GM23338 (cell line): ENCODE measurements around the gene ZIC2. TPM values are rescaled to one million over a fixed set of nuclear protein-coding genes. Genes with fewer than 3 reads are reported as not detected.
A peak's percentile ranks its signal among the peaks of the same experiment; 100 is the strongest.

Experiments used
- ATAC-seq: fragments of 200-7000 bp; cut with Tn5 transposase; 3 replicates; pipeline ENCODE4 v1.9.1; 2020
- DNase-seq: peaks from one replicate; pipeline ENCODE4 v3.0.0-alpha.2; 2015; ENCODE audit warnings: low spot score
- H2AFZ ChIP-seq: fragments of 200-600 bp; sonication (generic); 2 replicates; pipeline ENCODE4 v1.8.0; 2016; ENCODE audit warnings: antibody characterized with exemption, mild to moderate bottlenecking, moderate library complexity
- H3F3A ChIP-seq: fragments of 200-600 bp; sonication (generic); replicated peaks from 2 replicates; pipeline ENCODE4 v1.8.0; 2017; ENCODE audit warnings: antibody characterized with exemption, mixed run types, low read depth
- H3K27ac ChIP-seq: fragments of 200-600 bp; sonication (generic); 2 replicates; pipeline ENCODE4 v1.6.1; 2016; ENCODE audit warnings: low read depth
- H3K27me3 ChIP-seq: fragments of 200-600 bp; sonication (generic); 2 replicates; pipeline ENCODE4 v1.8.0; 2016; ENCODE audit warnings: mild to moderate bottlenecking, mixed run types, moderate library complexity; ENCODE audit not compliant: insufficient read depth
- H3K36me3 ChIP-seq: fragments of 200-600 bp; sonication (generic); 2 replicates; pipeline ENCODE4 v1.8.0; 2016; ENCODE audit warnings: mild to moderate bottlenecking; ENCODE audit not compliant: insufficient read depth
- H3K4me1 ChIP-seq: fragments of 200-600 bp; sonication (generic); 2 replicates; pipeline ENCODE4 v1.8.0; 2016; ENCODE audit warnings: mild to moderate bottlenecking, moderate library complexity; ENCODE audit not compliant: insufficient read depth
- H3K4me2 ChIP-seq: fragments of 200-600 bp; sonication (generic); 2 replicates; pipeline ENCODE4 v1.7.1; 2017; ENCODE audit warnings: mixed run types
- H3K4me3 ChIP-seq: fragments of 200-600 bp; sonication (generic); 2 replicates; pipeline ENCODE4 v1.6.1; 2016; ENCODE audit warnings: mixed run types
- H3K79me2 ChIP-seq: fragments of 200-600 bp; sonication (generic); replicated peaks from 2 replicates; pipeline ENCODE4 v1.8.0; 2017; ENCODE audit warnings: mild to moderate bottlenecking; ENCODE audit not compliant: insufficient read depth
- H3K9me2 ChIP-seq: fragments of 200-600 bp; sonication (generic); 2 replicates; pipeline ENCODE4 v1.8.0; 2017; ENCODE audit not compliant: insufficient read depth
- H4K20me1 ChIP-seq: fragments of 200-600 bp; sonication (generic); replicated peaks from 2 replicates; pipeline ENCODE4 v1.8.0; 2017; ENCODE audit warnings: mild to moderate bottlenecking; ENCODE audit not compliant: insufficient read depth
- H3K27ac Mint-ChIP-seq: 2 replicates; pipeline ENCODE4 v1.8.0; 2020; ENCODE audit warnings: inconsistent platforms, mild to moderate bottlenecking, moderate library complexity, mixed read lengths
- H3K27me3 Mint-ChIP-seq: 3 replicates; pipeline ENCODE4 v1.8.0; 2022; ENCODE audit warnings: low read depth, mild to moderate bottlenecking, moderate library complexity, mixed read lengths, inconsistent platforms; ENCODE audit not compliant: insufficient read depth, poor library complexity
- H3K36me3 Mint-ChIP-seq: 3 replicates; pipeline ENCODE4 v1.8.0; 2021; ENCODE audit warnings: low read depth, mild to moderate bottlenecking, inconsistent platforms, moderate library complexity, mixed read lengths
- H3K4me1 Mint-ChIP-seq: 3 replicates; pipeline ENCODE4 v1.8.0; 2020; ENCODE audit warnings: mild to moderate bottlenecking, inconsistent platforms, mixed read lengths
- H3K4me3 Mint-ChIP-seq: 3 replicates; pipeline ENCODE4 v1.8.0; 2021; ENCODE audit warnings: moderate library complexity, mild to moderate bottlenecking, inconsistent platforms, mixed read lengths
- H3K9me3 Mint-ChIP-seq: 3 replicates; pipeline ENCODE4 v1.8.0; 2020; ENCODE audit warnings: moderate library complexity, mild to moderate bottlenecking, inconsistent platforms, mixed read lengths
- EZH2 ChIP-seq: fragments of 200-600 bp; sonication (generic); IDR thresholded peaks from one replicate; pipeline ENCODE4 v1.8.0; 2017; ENCODE audit warnings: antibody characterized with exemption, mild to moderate bottlenecking, low read depth; ENCODE audit not compliant: unreplicated experiment
- STAT1 ChIP-seq: IDR thresholded peaks from one replicate; pipeline ENCODE4 v1.6.1; 2016; ENCODE audit warnings: antibody characterized with exemption; ENCODE audit not compliant: unreplicated experiment
- polyA plus RNA-seq: library from polyadenylated mRNA; unstranded; fragments of >200 nt; fragmentation: Nextera tagmentation; extraction: Ambion mirVana; gene quantifications from 2 replicates; pipeline ENCODE4 v1.2.1, GENCODE V29; 2016
- total RNA-seq: library from RNA; depleted of rRNA; stranded (reverse); fragments of >200 nt; shearing (Covaris generic); gene quantifications from 2 replicates; pipeline ENCODE4 v1.2.3, GENCODE V29; 2014
- TF ChIP-seq, protein P1 (sequence below): IDR thresholded peaks from 2 replicates; pipeline ENCODE4 v1.6.1; 2016; ENCODE audit warnings: antibody characterized with exemption
- TF ChIP-seq, protein P2 (sequence below): IDR thresholded peaks from one replicate; pipeline ENCODE4 v1.6.1; 2018; ENCODE audit warnings: antibody characterized with exemption; ENCODE audit not compliant: unreplicated experiment

The ZIC2 gene
- total and polyA plus RNA-seq, 2 experiments from 2014 or later, result 63.2 to 87.9 TPM

DNA sequence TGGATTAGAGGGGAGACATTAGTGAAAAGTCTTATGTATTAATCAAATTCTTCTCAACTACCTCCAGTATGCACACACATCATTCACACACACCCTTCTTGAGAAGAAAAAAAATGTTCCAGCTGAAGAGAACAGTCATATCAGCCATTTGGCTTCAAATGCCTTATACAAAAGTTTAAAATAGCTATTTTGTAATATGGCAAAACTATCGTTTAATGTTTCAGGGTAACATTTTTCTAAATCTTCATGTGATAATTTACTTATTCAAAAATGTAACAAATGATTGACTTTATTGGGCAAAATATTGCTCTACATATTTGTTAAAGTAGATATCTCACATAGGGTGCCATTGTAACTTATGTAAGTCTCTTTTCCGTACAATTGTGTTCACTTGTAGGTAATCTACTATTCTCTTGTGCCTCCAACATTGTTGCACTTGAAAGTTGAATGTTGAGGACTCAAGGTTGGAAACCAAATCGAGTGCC is 13.6 kb downstream of the ZIC2 start:
- H3K4me1 Mint-ChIP-seq, result peaks cover 51% of the 10 kb centered on the region
- Histone ChIP-seq H3K4me3 (peak overlapping the region; percentile 60), H3K4me1 (peaks cover 53% of the 10 kb centered on the region), H3K27me3 (peaks cover 85% of the 10 kb centered on the region), H3K4me2 (peak overlapping the region; percentile 74), H3K36me3 (no peaks in the 10 kb centered on the region), H4K20me1 (no peaks in the 10 kb centered on the region), H3F3A (peaks cover 30% of the 10 kb centered on the region), H2AFZ (no peak overlapping the region), H3K9me2 (no peaks in the 10 kb centered on the region), H3K27ac (no peak overlapping the region), H3K79me2 (no peaks in the 10 kb centered on the region)
- peak; percentile 31 for TF ChIP-seq EZH2
- TF ChIP-seq, protein P1, sequence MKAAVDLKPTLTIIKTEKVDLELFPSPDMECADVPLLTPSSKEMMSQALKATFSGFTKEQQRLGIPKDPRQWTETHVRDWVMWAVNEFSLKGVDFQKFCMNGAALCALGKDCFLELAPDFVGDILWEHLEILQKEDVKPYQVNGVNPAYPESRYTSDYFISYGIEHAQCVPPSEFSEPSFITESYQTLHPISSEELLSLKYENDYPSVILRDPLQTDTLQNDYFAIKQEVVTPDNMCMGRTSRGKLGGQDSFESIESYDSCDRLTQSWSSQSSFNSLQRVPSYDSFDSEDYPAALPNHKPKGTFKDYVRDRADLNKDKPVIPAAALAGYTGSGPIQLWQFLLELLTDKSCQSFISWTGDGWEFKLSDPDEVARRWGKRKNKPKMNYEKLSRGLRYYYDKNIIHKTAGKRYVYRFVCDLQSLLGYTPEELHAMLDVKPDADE, result no peak
- TF ChIP-seq, protein P2, sequence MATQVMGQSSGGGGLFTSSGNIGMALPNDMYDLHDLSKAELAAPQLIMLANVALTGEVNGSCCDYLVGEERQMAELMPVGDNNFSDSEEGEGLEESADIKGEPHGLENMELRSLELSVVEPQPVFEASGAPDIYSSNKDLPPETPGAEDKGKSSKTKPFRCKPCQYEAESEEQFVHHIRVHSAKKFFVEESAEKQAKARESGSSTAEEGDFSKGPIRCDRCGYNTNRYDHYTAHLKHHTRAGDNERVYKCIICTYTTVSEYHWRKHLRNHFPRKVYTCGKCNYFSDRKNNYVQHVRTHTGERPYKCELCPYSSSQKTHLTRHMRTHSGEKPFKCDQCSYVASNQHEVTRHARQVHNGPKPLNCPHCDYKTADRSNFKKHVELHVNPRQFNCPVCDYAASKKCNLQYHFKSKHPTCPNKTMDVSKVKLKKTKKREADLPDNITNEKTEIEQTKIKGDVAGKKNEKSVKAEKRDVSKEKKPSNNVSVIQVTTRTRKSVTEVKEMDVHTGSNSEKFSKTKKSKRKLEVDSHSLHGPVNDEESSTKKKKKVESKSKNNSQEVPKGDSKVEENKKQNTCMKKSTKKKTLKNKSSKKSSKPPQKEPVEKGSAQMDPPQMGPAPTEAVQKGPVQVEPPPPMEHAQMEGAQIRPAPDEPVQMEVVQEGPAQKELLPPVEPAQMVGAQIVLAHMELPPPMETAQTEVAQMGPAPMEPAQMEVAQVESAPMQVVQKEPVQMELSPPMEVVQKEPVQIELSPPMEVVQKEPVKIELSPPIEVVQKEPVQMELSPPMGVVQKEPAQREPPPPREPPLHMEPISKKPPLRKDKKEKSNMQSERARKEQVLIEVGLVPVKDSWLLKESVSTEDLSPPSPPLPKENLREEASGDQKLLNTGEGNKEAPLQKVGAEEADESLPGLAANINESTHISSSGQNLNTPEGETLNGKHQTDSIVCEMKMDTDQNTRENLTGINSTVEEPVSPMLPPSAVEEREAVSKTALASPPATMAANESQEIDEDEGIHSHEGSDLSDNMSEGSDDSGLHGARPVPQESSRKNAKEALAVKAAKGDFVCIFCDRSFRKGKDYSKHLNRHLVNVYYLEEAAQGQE, result no peak
- ATAC-seq, result no peak
- H3K36me3 Mint-ChIP-seq, result no peaks in the 10 kb centered on the region
- H3K4me3 Mint-ChIP-seq, result peak overlapping the region; percentile 72
- no peak for DNase-seq
- H3K27me3 Mint-ChIP-seq, result peaks cover 69% of the 10 kb centered on the region
- no peak overlapping the region for H3K27ac Mint-ChIP-seq
- no peaks in the 10 kb centered on the region for H3K9me3 Mint-ChIP-seq

DNA sequence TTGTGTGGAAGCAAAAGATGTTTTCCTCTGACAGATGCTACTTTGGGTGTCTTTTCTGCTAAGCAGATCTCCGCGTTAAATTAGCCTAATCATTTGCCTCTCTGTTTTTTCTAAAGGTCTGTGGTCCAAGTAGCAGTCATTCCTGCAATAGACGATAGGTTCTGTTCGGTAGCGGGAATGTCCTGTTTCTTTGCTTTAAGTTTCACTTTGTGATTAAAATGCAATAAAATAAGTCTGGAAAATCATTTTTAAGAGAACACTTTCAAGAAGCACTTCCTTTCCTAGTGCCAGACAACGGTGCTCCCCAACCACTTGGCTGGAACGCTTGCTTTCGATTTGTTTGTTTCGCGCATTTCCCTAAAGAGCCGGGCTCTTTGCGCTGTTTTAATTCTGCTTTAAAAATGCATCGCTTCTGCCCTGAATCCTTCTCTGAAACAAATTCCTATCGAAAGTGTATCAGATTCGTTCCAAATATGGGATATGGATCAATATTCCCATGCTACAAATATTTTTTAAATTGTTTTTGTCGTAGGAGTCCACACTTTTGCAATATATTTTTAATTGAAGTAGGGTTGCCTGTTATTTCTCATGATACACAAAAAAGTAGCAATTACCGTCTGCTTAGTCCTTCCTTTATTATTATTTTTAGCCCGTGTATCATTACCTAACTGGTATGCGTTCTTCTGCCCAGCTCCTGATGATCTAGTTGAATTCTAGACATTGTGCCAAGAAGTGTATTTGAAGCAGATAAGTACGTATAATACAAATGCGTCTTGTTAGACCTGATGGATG is 14.2 kb downstream of the ZIC2 start:
- Mint-ChIP-seq H3K9me3 (no peaks in the 10 kb centered on the region), H3K27ac (no peak overlapping the region), H3K4me1 (peaks cover 49% of the 10 kb centered on the region), H3K36me3 (no peaks in the 10 kb centered on the region), H3K4me3 (peak overlapping the region; percentile 72), H3K27me3 (peaks cover 62% of the 10 kb centered on the region)
- TF ChIP-seq EZH2 (peak; percentile 60), STAT1 (no peak)
- Histone ChIP-seq H3F3A (peaks cover 29% of the 10 kb centered on the region), H3K27ac (no peak overlapping the region), H3K27me3 (peaks cover 78% of the 10 kb centered on the region), H2AFZ (no peak overlapping the region), H3K4me1 (peaks cover 53% of the 10 kb centered on the region), H4K20me1 (no peaks in the 10 kb centered on the region), H3K79me2 (no peaks in the 10 kb centered on the region), H3K36me3 (no peaks in the 10 kb centered on the region), H3K4me3 (peak overlapping the region; percentile 60), H3K4me2 (peak overlapping the region; percentile 74), H3K9me2 (no peaks in the 10 kb centered on the region)
- no peak for ATAC-seq
- DNase-seq, result peak; percentile 74
